ENCODE results near the gene CMSS1.

Gene CMSS1

DNA sequence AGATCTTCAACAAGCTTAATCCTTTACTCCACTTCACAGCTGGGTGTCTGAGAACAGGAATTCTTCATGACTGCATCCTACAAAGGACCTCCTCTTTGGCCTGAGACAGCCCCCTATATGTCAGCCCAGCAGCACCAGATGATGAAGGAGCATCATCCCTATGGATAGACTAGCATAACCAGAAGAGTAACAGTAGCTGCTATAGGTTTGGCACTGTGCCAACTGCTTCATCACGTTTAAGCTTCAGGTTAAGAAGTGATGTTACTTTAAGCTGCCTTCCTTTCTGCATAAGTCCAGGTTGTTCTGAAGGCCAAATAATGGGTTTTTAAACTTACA is 50.6 kb downstream of the CMSS1 start (continued):
- TF ChIP-seq, protein P1, sequence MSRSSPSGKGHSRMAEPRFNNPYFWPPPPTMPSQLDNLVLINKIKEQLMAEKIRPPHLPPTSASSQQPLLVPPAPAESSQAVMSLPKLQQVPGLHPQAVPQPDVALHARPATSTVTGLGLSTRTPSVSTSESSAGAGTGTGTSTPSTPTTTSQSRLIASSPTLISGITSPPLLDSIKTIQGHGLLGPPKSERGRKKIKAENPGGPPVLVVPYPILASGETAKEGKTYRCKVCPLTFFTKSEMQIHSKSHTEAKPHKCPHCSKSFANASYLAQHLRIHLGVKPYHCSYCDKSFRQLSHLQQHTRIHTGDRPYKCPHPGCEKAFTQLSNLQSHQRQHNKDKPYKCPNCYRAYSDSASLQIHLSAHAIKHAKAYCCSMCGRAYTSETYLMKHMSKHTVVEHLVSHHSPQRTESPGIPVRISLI (tag by site-specific recombination; IDR thresholded peaks at IDR 0.05): no peak
- TF ChIP-seq ZXDB (tag by site-specific recombination; IDR thresholded peaks at IDR 0.05) (no peak), ZNF112 (tag by site-specific recombination; IDR thresholded peaks at IDR 0.05) (peak; percentile 76; the same call in 1 of the 2 replicates), ZNF19 (tag by site-specific recombination; IDR thresholded peaks at IDR 0.05; ENCODE audit: low read depth) (no peak), OSR2 (tag by site-specific recombination; IDR thresholded peaks at IDR 0.05) (peak; percentile 73), ZNF585B (tag by site-specific recombination; IDR thresholded peaks at IDR 0.05) (no peak), ZNF350 (tag by site-specific recombination; IDR thresholded peaks at IDR 0.05) (peak; percentile 93), ZNF214 (tag by site-specific recombination; IDR thresholded peaks at IDR 0.05; ENCODE audit: borderline replicate concordance) (peak; percentile 72; the same call in 1 of the 2 replicates), ZNF133 (tag by site-specific recombination; IDR thresholded peaks at IDR 0.05) (no peak), ZNF23 (tag by site-specific recombination; IDR thresholded peaks at IDR 0.05; ENCODE audit: borderline replicate concordance) (no peak), ZNF37A (tag by site-specific recombination; IDR thresholded peaks at IDR 0.05) (peak; percentile 91), ZNF660 (tag by site-specific recombination; IDR thresholded peaks at IDR 0.05) (peak; percentile 94), ZNF174 (tag by site-specific recombination; IDR thresholded peaks at IDR 0.05) (peak; percentile 80; the same call in 1 of the 2 replicates), ZNF830 (tag by site-specific recombination; IDR thresholded peaks at IDR 0.05; ENCODE audit: low read depth) (peak; percentile 94), ZEB2 (tag by site-specific recombination; IDR thresholded peaks at IDR 0.05) (no peak), ZNF184 (tag by site-specific recombination; IDR thresholded peaks at IDR 0.05) (peak; percentile 96), ZNF510 (tag by site-specific recombination; IDR thresholded peaks at IDR 0.05; ENCODE audit: insufficient replicate concordance) (peak; percentile 61), ZNF544 (tag by site-specific recombination; IDR thresholded peaks at IDR 0.05) (peak; percentile 95; the same call in 1 of the 2 replicates), KLF10 (tag by site-specific recombination; IDR thresholded peaks at IDR 0.05) (peak; percentile 79)
- TF ChIP-seq, protein P2, sequence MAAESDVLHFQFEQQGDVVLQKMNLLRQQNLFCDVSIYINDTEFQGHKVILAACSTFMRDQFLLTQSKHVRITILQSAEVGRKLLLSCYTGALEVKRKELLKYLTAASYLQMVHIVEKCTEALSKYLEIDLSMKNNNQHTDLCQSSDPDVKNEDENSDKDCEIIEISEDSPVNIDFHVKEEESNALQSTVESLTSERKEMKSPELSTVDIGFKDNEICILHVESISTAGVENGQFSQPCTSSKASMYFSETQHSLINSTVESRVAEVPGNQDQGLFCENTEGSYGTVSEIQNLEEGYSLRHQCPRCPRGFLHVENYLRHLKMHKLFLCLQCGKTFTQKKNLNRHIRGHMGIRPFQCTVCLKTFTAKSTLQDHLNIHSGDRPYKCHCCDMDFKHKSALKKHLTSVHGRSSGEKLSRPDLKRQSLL (tag by site-specific recombination; IDR thresholded peaks at IDR 0.05): peak; percentile 36; the same call in 1 of the 2 replicates
- TF ChIP-seq, protein P3, sequence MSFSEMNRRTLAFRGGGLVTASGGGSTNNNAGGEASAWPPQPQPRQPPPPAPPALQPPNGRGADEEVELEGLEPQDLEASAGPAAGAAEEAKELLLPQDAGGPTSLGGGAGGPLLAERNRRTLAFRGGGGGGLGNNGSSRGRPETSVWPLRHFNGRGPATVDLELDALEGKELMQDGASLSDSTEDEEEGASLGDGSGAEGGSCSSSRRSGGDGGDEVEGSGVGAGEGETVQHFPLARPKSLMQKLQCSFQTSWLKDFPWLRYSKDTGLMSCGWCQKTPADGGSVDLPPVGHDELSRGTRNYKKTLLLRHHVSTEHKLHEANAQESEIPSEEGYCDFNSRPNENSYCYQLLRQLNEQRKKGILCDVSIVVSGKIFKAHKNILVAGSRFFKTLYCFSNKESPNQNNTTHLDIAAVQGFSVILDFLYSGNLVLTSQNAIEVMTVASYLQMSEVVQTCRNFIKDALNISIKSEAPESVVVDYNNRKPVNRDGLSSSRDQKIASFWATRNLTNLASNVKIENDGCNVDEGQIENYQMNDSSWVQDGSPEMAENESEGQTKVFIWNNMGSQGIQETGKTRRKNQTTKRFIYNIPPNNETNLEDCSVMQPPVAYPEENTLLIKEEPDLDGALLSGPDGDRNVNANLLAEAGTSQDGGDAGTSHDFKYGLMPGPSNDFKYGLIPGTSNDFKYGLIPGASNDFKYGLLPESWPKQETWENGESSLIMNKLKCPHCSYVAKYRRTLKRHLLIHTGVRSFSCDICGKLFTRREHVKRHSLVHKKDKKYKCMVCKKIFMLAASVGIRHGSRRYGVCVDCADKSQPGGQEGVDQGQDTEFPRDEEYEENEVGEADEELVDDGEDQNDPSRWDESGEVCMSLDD (tag by site-specific recombination; IDR thresholded peaks at IDR 0.05): no peak
- TF ChIP-seq, protein P4, sequence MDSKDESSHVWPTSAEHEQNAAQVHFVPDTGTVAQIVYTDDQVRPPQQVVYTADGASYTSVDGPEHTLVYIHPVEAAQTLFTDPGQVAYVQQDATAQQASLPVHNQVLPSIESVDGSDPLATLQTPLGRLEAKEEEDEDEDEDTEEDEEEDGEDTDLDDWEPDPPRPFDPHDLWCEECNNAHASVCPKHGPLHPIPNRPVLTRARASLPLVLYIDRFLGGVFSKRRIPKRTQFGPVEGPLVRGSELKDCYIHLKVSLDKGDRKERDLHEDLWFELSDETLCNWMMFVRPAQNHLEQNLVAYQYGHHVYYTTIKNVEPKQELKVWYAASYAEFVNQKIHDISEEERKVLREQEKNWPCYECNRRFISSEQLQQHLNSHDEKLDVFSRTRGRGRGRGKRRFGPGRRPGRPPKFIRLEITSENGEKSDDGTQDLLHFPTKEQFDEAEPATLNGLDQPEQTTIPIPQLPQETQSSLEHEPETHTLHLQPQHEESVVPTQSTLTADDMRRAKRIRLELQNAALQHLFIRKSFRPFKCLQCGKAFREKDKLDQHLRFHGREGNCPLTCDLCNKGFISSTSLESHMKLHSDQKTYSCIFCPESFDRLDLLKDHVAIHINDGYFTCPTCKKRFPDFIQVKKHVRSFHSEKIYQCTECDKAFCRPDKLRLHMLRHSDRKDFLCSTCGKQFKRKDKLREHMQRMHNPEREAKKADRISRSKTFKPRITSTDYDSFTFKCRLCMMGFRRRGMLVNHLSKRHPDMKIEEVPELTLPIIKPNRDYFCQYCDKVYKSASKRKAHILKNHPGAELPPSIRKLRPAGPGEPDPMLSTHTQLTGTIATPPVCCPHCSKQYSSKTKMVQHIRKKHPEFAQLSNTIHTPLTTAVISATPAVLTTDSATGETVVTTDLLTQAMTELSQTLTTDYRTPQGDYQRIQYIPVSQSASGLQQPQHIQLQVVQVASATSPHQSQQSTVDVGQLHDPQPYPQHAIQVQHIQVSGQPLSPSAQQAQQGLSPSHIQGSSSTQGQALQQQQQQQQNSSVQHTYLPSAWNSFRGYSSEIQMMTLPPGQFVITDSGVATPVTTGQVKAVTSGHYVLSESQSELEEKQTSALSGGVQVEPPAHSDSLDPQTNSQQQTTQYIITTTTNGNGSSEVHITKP (tag by site-specific recombination; IDR thresholded peaks at IDR 0.05): peak; percentile 14; the same call in 1 of the 2 replicates
- TF ChIP-seq, protein P5, sequence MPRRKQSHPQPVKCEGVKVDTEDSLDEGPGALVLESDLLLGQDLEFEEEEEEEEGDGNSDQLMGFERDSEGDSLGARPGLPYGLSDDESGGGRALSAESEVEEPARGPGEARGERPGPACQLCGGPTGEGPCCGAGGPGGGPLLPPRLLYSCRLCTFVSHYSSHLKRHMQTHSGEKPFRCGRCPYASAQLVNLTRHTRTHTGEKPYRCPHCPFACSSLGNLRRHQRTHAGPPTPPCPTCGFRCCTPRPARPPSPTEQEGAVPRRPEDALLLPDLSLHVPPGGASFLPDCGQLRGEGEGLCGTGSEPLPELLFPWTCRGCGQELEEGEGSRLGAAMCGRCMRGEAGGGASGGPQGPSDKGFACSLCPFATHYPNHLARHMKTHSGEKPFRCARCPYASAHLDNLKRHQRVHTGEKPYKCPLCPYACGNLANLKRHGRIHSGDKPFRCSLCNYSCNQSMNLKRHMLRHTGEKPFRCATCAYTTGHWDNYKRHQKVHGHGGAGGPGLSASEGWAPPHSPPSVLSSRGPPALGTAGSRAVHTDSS (tag by site-specific recombination; IDR thresholded peaks at IDR 0.05): peak; percentile 61; the same call in 1 of the 2 replicates
- TF ChIP-seq, protein P6, sequence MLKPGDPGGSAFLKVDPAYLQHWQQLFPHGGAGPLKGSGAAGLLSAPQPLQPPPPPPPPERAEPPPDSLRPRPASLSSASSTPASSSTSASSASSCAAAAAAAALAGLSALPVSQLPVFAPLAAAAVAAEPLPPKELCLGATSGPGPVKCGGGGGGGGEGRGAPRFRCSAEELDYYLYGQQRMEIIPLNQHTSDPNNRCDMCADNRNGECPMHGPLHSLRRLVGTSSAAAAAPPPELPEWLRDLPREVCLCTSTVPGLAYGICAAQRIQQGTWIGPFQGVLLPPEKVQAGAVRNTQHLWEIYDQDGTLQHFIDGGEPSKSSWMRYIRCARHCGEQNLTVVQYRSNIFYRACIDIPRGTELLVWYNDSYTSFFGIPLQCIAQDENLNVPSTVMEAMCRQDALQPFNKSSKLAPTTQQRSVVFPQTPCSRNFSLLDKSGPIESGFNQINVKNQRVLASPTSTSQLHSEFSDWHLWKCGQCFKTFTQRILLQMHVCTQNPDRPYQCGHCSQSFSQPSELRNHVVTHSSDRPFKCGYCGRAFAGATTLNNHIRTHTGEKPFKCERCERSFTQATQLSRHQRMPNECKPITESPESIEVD (tag by site-specific recombination; IDR thresholded peaks at IDR 0.05): 0 out of 2 replicates have a peak, but pooled peaks have one; percentile 34
- TF ChIP-seq, protein P7, sequence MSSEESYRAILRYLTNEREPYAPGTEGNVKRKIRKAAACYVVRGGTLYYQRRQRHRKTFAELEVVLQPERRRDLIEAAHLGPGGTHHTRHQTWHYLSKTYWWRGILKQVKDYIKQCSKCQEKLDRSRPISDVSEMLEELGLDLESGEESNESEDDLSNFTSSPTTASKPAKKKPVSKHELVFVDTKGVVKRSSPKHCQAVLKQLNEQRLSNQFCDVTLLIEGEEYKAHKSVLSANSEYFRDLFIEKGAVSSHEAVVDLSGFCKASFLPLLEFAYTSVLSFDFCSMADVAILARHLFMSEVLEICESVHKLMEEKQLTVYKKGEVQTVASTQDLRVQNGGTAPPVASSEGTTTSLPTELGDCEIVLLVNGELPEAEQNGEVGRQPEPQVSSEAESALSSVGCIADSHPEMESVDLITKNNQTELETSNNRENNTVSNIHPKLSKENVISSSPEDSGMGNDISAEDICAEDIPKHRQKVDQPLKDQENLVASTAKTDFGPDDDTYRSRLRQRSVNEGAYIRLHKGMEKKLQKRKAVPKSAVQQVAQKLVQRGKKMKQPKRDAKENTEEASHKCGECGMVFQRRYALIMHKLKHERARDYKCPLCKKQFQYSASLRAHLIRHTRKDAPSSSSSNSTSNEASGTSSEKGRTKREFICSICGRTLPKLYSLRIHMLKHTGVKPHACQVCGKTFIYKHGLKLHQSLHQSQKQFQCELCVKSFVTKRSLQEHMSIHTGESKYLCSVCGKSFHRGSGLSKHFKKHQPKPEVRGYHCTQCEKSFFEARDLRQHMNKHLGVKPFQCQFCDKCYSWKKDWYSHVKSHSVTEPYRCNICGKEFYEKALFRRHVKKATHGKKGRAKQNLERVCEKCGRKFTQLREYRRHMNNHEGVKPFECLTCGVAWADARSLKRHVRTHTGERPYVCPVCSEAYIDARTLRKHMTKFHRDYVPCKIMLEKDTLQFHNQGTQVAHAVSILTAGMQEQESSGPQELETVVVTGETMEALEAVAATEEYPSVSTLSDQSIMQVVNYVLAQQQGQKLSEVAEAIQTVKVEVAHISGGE (tag by site-specific recombination; conservative IDR thresholded peaks at IDR 0.05; ENCODE audit: low read depth): no peak
